ENCODE measurements around the gene SNAI3.

GRCh38 chr16:88718178-88718577, 31.9 kb upstream of the SNAI3 start:
- TF ChIP-seq CTCF (IDR thresholded peaks at IDR 0.05) (no peak), EZH2 (IDR thresholded peaks at IDR 0.05; ENCODE audit: borderline replicate concordance, insufficient read depth, low read depth, low read length, poor library complexity, severe bottlenecking) (no peak)

All from B cell (primary cell).